Stimulated activated CD4-positive, alpha-beta T cell treated with anti-CD3 and anti-CD28 coated beads, TNF-alpha, amount 100 ng/mL, for 4 hours (primary cell): ENCODE measurements around the gene FBLN1.
"Not testable (repeated sequence)": the region's sequence is repeated elsewhere in the genome, so short reads cannot be mapped to it uniquely, and the experiment has no call there.

Experiments used
- DNase-seq, 3 experiments: peaks; one replicate each; pipeline ENCODE4 v3.0.0-alpha.2; 2020; ENCODE audit warnings: low read depth in 3 of 3

FBLN1 gene

DNA sequence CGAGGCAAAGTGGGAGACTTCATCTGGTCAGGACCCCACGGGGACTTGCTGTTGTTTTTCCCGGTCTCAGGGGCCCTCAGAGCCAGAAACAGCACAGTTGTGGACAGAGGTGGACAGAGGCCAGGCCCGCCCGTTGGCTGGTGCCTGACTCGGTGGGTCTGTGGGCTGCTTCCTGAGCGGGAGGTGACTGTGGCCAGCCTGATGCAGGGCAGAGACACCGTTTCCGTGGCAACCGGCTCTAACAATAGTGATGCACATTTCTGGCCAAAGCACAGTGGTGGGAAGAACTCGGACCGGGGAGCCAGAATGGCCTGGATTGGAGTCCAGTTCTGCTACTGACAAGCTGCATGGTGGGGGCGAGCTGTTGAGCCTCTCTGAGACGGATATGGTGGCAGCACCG is 110.3 kb downstream of the FBLN1 start:
- no peak for DNase-seq

DNA sequence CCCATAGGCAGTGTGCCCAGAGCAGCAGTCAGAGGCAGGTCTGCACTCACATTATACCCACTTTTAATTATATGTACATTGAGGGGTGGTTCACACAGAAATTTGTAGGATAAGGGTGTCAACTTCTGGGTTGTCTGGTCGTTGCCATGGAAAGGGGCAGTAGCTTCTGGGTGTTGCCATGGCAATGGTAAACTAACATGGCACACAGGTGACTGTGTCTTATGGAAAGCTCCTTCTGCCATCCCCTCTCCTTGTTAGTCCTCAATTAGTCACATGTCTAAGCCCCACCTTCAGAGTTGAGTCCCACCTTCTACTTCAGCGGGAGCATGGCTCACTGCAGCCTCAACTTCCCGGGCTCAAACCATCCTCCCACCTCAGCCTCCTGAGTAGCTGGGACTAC is 112.7 kb downstream of the FBLN1 start:
- DNase-seq, result no peak

DNA sequence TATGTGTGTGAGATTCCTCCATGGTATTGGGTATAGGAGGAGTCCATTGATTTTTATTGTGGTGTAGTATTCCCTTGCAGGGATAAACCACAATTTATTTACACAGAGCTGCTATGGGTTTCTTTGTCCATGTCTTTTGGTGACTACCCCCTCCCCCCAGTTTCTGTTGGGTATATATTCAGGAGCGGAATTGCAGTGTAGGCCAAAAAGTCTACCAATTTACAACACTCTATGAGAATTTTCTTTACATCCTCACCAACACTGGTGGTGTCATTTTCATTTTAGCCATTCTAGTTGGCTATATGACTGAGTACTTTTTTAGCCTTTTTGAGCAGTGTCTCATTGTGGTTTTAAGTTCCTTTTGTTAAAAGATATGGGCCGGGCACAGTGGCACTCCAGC is 113.7 kb downstream of the FBLN1 start:
- no peak for DNase-seq

DNA sequence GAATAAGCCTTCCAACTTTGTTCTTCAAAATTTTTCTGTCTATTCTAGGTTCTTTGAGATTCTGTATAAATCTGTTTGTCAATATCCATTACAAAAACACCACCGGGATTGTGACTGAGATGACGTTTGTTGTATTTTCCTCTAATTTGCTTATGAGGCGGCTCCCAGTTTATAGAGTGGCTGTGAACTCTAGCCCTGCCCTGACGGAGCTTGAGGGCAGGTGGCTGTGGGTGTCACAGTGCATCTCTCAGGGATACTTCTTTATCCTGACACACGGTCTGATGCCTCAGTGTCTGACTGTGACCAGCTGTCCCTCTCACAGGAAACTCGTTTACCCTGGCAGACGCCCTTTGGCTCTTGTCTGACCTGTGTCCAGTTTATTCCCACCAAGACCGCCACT is 115.3 kb downstream of the FBLN1 start:
- DNase-seq, result no peak

DNA sequence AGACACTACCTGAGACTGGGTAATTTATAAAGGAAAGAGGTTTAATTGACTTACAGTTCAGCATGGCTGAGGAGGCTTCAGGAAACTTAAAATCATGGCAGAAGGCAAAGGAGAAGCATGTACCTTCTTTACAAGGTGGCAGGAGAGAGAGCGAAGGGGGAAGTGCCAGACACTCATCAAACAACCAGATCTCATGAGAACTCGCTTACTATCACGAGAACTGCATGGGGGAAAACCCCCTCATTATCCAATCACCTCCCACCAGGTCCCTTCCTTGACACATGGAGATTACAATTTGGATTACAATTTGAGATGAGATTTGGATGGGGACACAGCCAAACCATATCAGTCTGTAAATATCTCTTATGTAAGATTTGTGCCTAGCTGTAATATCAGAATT is 118.0 kb downstream of the FBLN1 start:
- DNase-seq, result no peak

DNA sequence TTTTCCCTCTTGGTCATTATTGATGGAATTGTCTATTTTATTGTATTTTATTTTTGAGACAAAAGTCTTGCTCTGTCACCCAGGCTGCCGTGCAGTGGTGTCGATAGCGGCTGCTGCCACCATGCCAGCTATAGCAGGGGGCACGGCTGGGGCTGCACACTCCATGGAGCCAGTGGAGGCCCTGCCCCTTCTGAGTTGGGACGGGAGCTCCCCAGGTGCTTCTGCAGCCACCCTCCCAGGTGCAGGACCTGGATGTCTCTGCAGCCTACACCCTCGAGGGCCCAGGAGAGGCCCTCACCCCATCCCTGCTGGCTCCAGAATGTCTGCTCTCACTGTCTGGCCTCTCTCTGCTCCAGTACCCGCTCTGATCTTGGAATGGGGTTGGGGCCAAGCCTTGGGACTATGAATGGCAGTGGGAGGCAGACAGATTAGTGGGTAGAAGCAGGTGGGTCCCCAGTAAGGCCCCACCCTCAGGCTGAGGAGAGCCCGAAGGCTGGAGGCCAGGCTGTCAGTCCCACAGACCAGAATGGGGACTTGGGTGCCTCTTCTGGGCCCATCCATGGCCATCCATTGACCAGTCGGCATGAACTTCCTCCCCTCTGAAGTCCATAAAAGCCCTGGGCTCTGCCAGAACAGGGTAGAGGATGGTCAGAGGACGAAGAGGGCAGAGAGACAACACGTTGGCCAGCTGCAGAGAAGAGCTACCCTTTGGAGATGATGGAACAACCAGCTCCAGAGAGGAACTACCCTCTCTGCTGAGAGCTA is 119.3 kb downstream of the FBLN1 start:
- DNase-seq, result no peak

DNA sequence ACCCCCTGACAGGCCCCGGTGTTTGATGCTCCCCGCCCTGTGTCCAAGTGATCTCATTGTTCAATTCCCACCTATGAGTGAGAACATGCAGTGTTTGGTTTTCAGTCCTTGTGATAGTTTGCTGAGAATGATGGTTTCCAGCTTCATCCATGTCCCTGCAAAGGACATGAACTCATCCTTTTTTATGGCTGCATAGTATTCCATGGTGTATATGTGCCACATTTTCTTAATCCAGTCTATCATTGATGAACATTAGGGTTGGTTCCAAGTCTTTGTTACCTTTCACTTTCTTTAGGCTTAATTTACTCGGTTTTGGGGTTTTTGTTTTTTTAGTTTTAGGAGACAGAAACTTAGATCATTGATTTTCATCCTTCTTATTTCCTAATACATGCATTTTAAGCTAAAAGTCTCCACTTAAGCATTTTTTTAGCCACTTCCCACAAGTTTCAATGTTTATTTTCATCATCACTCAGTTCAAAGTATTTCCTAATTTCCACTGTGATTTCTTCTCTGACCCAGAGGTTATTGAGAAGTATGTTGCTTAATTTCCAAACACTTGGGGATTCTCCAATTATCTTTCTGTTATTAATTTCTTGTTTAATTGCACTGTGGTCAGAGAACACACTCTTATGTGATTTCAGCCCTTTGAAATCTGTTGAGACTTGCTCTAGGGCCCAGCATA is 120.9 kb downstream of the FBLN1 start:
- not testable (repeated sequence) for DNase-seq

DNA sequence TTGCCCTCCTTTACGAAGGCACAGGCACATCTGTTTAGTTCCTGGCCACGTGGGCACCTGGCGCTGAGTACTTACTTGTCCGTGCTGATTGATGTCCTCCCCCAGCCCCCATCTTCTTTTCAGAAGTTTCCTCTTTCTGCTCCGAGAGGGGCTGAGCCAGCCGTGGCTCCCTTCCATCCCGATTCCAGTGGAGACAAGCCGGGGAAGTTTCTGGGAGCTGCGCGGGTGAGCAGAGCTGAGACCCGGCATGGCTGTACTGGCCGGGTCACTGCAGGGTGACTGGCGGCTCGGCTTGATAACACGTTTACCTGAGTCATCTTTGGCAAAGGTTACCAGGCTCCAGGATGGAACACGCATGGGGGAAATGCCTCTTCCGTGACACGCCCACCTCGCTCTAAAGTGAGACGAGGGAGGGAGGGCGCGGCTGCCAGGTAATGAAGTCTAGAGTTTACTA is 123.5 kb downstream of the FBLN1 start:
- DNase-seq, result no peak

DNA sequence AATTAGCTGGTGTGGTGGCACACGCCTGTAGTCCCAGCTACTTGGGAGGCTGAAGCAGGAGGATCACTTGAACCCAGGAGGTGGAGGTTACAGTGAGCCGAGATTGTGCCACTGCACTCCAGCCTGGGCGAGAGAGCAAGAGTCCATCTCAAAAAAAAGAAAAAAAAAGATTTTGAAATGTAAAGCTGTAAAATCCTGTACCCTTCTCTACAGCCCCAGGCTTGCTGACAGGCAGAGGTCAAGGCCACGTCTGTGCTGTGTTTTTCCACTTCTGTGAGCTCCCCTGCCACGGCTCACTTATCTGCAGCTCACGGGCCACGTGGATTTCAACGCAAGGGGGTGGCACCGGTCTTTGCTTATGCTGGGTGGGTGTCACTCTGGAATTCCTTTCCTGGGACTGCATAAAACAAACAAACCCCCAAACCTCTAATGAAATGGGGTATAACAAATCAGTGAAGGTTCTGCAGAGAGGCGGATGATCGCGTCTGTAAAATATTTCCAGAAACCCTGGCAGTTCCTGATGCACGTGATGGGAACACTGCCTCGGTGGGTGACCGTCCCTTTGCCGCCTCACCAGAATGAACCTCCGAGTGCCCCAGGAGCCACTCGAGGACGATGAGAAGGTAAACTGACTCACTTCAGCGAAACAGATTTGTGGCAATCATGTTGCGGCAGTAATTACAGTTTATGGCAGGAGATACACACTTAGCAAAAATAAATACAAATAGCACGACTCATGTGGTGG is 125.0 kb downstream of the FBLN1 start:
- DNase-seq, result no peak

DNA sequence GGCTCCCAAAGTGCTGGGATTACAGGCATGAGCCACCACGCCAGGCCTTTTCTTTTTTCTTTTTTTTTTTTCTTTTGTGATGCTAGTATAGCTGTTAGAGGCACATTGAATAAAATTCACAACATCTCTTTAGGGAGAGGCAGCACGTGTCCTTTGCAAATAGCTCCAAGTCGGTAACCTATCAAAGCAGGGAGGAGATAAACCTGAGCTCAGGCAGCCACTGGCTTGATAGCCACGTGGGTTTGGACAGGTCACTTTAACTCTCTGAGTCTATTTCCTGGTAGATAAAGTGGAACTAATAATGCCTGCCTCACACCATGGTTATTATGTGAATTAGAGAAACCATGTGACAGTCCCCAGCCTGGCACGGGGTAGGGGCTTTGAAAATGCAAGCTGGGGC is 125.8 kb downstream of the FBLN1 start:
- DNase-seq, result no peak

DNA sequence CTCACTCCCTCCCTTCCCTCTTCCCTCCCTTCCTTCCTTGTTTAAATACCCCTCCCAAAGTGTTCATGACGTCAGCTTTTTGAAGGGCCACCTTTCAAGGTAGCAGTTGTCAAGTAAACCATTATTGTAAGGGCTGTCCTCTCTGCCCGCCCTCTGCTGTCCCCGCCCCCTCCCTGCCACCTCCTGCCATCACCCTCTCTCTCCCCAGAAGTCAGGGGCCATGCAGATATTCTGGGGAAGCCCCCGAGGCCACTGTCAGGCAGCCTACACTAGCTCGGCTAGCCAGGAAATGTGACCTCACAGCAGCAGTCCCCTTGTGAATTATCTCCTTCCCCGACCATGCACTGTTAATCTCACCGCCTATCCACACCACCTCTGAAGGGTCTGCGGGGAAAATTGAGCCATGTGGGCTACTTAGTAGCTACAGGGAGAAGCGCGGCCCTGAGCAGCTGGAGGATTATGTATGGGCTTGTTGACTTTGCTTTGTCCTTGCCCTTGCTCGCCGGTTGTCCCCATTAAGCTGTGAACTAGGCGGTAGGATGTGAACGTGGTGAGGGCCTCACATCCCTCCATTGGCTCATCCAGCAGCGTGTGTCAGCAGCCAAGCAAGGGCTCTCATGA is 126.9 kb downstream of the FBLN1 start:
- DNase-seq, result no peak

DNA sequence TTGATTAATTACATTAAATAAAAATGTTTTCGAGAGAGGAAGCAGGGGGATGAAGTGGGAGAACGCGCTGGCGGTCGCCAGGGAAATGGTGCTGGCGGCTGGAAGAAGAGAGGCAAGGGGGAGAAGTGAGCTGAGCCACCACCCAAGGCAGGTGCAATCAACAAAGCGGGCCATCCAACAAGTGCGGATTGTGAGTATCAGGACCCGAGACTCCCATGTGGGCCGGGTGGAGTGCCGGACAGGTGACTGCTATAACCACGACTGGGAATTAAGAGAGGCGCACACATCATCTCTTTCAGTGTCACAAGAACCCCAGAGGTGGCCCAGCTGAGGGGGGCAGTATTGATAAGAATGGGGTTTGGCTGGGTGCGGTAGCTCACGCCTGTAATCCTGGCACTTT is 127.8 kb downstream of the FBLN1 start:
- DNase-seq, result no peak

DNA sequence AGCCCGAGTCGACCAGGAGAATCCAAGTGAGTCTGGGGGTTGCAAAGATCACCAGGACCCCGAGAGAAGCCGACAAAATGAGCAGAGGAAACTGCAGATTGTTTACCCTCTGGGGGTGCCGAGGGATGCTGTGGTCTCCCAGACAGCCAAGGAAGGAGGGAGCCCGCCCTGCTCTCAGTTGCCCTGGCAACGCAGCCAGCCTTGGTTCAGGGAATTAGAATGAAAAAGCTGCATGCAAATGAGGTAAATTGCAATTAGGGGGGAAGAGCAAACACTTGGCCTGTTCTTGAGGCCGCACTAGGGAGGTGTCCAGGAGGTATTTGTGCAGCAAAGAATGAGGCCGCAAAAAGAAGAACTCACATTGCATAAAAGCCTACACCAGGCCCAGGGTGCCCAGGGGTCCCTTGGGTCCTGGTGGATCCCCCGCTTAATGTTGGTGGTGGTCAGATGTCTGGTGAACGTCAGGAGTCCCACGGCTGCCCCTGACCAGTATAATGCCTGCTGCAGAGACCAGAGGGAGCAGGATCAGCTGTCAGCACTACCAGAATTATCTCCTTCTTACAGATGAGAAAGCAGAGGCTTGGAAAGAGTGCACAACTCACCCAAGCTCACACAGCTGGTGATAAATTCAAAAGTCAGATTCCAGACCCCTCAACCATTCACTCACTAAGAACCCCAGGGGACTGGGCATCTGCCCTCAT is 128.6 kb downstream of the FBLN1 start:
- DNase-seq, result no peak

DNA sequence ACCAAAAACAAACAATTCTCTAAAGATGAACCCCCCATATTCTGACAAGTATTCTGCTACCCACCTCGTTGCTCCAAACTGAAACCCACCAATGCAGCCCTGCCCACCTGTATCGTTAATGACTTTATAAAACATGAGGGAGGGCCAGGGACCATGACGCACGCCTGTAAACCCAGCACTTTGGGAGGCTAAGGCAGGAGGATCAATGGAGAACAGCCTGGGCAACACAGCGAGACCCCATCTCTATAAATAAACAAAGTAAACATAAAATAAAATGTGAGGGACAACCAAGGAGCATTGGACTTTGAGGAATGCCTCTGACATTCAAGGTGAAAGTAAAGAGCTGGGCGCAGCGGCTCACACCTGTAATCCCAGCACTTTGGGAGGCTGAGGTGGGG is 129.2 kb downstream of the FBLN1 start:
- no peak for DNase-seq

DNA sequence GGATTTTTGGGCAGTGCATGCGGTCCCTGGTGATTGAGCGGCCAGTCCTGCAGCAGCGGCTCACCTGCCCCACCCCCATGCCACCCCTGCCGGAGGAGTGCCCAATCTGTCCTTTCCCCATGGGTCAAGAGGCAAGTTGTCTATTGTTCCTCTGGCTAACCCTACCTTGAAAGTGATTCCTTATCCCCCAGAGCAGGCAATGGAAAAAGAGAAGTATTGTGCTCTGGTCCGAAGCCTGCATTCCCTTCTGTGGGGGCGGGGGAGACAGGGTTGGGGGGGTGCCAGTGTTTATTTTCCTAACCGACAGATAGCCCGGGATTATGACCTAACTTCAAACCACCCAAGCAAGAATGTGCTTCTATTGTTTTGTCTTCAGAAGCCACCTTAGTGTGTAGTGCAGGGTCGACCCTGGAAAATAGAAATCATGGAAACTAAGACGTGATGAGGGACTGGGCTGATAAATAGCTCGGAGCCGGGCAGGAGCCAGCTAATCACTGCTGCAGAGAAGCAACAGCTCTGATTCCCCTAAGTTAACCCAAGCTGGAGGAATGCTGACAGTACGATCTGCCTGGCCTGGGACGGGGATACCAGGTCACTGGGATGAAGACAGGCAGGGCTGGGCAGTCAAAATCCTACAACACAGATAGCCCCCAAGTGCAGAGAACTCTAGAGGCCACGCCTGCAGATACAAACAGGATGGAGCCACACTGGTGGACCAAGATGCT is 130.3 kb downstream of the FBLN1 start:
- no peak for DNase-seq

DNA sequence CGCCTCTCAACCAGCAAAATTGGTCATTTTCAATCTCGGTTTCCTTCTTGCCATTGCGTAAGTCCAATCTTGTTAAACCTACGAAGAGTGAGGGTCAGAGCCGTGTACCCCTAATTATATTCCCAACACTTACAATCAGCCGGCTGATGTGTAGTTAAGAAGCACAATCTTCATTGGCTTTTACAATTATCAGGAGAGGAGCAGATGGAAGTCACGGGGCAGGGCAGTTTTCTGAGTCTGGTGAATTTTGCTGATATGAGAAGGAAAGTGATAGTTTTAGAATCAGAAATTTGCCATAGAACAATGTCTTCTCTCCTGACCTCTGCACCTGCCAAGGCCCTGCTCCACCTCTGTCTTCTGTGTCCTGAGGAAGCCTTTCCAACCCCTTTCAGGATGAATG is 134.0 kb downstream of the FBLN1 start:
- DNase-seq, result no peak

DNA sequence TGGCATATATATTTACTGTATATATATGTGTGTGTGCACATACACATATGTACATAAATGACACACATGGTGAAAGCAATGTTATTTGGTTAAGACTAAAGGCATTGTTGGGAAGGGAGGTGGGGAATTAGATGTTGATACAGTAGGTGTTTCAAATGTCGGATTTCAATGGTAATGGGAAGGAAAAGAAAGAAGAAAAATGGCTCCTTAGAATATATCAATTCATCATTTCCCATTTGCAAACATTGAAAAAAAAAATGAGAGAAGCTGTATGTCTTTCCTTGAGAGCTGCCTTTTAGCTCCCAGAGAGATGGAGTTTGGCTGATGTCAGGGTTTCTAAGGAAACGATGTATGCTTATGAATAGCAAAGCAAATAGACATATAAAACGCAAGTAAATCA is 135.5 kb downstream of the FBLN1 start:
- DNase-seq, result no peak

DNA sequence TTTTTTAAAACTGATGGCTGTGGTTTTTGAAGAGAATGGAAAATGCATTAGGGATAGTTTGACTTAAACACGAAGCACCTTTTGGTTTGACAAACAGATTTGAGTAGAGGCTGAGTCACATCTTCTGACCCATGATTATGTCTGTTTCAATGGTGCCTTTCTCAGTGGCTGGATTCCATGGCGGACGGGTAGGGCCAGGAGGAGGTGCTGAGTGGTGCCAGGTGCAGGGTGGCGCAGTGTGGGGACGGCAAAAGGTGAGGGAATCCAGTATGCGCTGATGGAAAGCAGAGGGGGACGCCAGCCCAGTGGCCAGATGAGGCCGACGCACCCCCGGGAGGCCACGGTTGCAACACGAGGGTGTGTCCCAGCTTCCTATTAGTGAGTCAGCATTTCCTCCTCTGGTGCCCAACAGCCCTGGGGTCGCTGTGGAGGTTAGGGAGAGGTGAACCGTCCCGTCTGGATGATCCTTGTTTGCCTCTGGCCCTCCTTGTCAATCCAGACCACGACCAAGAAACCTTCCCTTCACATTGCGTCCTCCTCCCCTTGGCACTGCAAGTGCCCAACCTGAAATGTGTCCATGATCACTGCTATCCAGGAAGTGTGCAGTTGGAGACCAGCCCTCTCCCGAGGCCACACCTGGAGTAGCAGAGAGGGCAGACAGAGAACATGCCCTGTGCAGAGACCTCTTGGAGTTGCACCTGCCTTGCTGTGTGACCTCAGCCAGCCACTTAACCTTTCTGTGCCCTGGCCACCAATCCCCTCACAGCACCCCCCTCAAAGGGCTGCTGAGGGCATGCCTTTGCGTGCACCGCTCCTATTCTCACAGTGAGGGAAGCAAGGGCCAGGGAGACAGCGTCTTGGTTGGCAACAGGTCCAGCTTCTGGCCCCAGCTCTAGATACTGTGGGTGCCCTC is 136.4 kb downstream of the FBLN1 start:
- DNase-seq, result no peak

DNA sequence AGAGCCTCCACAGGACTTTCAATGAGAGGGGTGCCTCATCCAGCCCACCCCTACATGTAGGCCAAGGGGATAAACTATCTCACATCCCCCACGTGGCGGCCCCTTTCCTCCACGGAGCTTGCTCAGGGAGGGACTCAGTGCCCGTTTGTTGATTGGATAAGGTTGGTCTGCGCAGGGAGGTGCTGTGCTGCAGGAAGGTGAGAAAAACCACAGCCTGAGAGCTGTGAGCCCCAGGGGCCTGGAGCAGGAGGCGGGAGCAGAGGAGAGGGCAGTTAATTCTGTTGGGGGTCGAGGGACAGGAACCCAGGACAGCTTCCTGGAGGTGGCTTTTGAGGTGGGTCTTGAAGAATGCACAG is 137.0 kb downstream of the FBLN1 start:
- no peak for DNase-seq

DNA sequence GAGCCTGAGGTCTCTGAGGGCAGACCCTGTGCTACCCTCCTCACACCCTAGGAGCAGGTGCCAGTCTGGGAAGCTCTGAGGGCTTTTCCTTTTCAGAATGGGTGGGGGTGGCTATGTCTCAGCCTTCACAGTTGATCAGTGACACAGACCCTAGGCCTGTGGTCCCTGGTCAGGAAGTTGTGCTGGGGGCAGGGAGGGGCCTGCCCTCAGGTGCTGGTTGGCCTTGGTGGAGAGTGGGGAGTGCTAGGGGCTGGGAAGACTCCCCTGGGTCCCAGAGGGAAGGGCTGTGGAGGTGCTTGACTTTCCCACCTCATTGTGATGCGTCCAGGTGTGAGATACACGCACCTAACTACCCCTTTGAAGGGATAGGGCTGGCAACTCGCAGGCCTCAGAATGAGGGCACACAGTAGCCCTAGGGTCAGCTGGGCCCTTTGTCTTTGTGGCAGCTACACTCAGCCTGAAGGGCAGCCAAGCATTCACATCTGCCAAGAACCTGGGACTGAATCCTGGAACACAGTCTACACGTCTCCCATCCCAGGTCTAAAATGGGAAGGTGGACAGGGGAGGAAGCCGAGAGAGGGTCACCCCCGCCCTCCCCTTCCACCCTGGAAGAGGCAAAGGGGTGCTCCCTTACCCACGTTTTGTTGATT is 137.7 kb downstream of the FBLN1 start:
- DNase-seq, result no peak
